ENCODE measurements around the gene CACNA2D3. TPM values are rescaled to one million over a fixed set of nuclear protein-coding genes. Genes with fewer than 3 reads are reported as not detected.

CACNA2D3 gene
- total and polyA plus RNA-seq, 2 experiments from 2014 or later: 1.1 to 2.5 TPM

GRCh38 chr3:55013145-55013925 is 891.0 kb downstream of the CACNA2D3 start:
- Histone ChIP-seq H3K4me1 (ENCODE audit: insufficient read depth) (no peaks in the 10 kb centered on the region), H3K27me3 (no peaks in the 10 kb centered on the region), H4K20me1 (ENCODE audit: insufficient read depth, poor library complexity, severe bottlenecking) (no peaks in the 10 kb centered on the region), H3K27ac (no peak overlapping the region), H3K9me2 (replicated peaks; ENCODE audit: insufficient read depth) (no peaks in the 10 kb centered on the region), H3K4me2 (no peak overlapping the region), H3K4me3 (no peak overlapping the region), H3K36me3 (replicated peaks; ENCODE audit: insufficient read depth, low read depth) (no peaks in the 10 kb centered on the region), H2AFZ (no peak overlapping the region), H3K79me2 (no peaks in the 10 kb centered on the region), H3K9me3 (ENCODE audit: low read depth) (no peaks in the 10 kb centered on the region)
- TF ChIP-seq EZH2phosphoT487 (IDR thresholded peaks at IDR 0.05; ENCODE audit: low read depth, severe bottlenecking, unreplicated experiment) (no peak), CTCF (IDR thresholded peaks at IDR 0.05; ENCODE audit: poor library complexity) (peak; percentile 33), EZH2 (IDR thresholded peaks at IDR 0.05; ENCODE audit: borderline replicate concordance) (no peak)
- DNase-seq (ENCODE audit: low spot score): peak; percentile 30
- 54% methylated on average over 5 of the region's 5 CpGs for WGBS (ENCODE audit: low lambda C conversion rate, missing lambda C conversion rate)

- no peak for DNase-seq (ENCODE audit: low spot score)
- H2AFZ ChIP-seq: no peak overlapping the region
- no peak overlapping the region for H3K27ac ChIP-seq
- H3K79me2 ChIP-seq: no peaks in the 10 kb centered on the region
- H3K4me1 ChIP-seq (ENCODE audit: insufficient read depth): no peaks in the 10 kb centered on the region
- no peak for TF ChIP-seq EZH2phosphoT487 (IDR thresholded peaks at IDR 0.05; ENCODE audit: low read depth, severe bottlenecking, unreplicated experiment)
- TF ChIP-seq EZH2 (IDR thresholded peaks at IDR 0.05; ENCODE audit: borderline replicate concordance): no peak
- TF ChIP-seq CTCF (IDR thresholded peaks at IDR 0.05; ENCODE audit: poor library complexity): no peak
- no peaks in the 10 kb centered on the region for H3K9me2 ChIP-seq (replicated peaks; ENCODE audit: insufficient read depth)
- no peak overlapping the region for H3K4me3 ChIP-seq
- H4K20me1 ChIP-seq (ENCODE audit: insufficient read depth, poor library complexity, severe bottlenecking): no peaks in the 10 kb centered on the region
- 91% methylated on average over 4 of the region's 4 CpGs for WGBS (ENCODE audit: low lambda C conversion rate, missing lambda C conversion rate)
- no peaks in the 10 kb centered on the region for H3K36me3 ChIP-seq (replicated peaks; ENCODE audit: insufficient read depth, low read depth)
- H3K27me3 ChIP-seq: no peaks in the 10 kb centered on the region
- H3K9me3 ChIP-seq (ENCODE audit: low read depth): no peaks in the 10 kb centered on the region
- no peak overlapping the region for H3K4me2 ChIP-seq
Measured at GRCh38 chr3:55014081-55014480, 891.7 kb downstream of the CACNA2D3 start.

GRCh38 chr3:55014906-55015305 is 892.6 kb downstream of the CACNA2D3 start:
- Histone ChIP-seq H3K27ac (no peak overlapping the region), H3K4me1 (ENCODE audit: insufficient read depth) (no peaks in the 10 kb centered on the region), H3K9me2 (replicated peaks; ENCODE audit: insufficient read depth) (no peaks in the 10 kb centered on the region), H3K9me3 (ENCODE audit: low read depth) (no peaks in the 10 kb centered on the region), H3K79me2 (no peaks in the 10 kb centered on the region), H3K36me3 (replicated peaks; ENCODE audit: insufficient read depth, low read depth) (no peaks in the 10 kb centered on the region), H3K27me3 (no peaks in the 10 kb centered on the region), H3K4me2 (no peak overlapping the region), H4K20me1 (ENCODE audit: insufficient read depth, poor library complexity, severe bottlenecking) (no peaks in the 10 kb centered on the region), H3K4me3 (no peak overlapping the region), H2AFZ (no peak overlapping the region)
- no peak for TF ChIP-seq EZH2phosphoT487 (IDR thresholded peaks at IDR 0.05; ENCODE audit: low read depth, severe bottlenecking, unreplicated experiment)
- TF ChIP-seq EZH2 (IDR thresholded peaks at IDR 0.05; ENCODE audit: borderline replicate concordance): no peak
- TF ChIP-seq CTCF (IDR thresholded peaks at IDR 0.05; ENCODE audit: poor library complexity): no peak
- 89% methylated on average over 5 of the region's 5 CpGs for WGBS (ENCODE audit: low lambda C conversion rate, missing lambda C conversion rate)
- no peak for DNase-seq (ENCODE audit: low spot score)

Measured in hepatocyte (in vitro differentiated cells).